KMS-11 (cell line): Measurements from ENCODE around the gene GPX2.
A peak's percentile ranks its signal among the peaks of the same experiment; 100 is the strongest.

Experiments
- H2AFZ ChIP-seq: fragments of 200-600 bp; sonication (generic); 2 replicates; pipeline ENCODE4 v1.6.1; 2016; ENCODE audit warnings: antibody characterized with exemption, mixed run types, low read depth
- H3K27ac ChIP-seq: fragments of 200-600 bp; sonication (generic); 2 replicates; pipeline ENCODE4 v1.6.1; 2016; ENCODE audit warnings: mild to moderate bottlenecking, mixed run types
- H3K27me3 ChIP-seq: fragments of 200-600 bp; sonication (generic); 2 replicates; pipeline ENCODE4 v1.6.1; 2017; ENCODE audit warnings: mild to moderate bottlenecking, low read depth, mixed run types, moderate library complexity; ENCODE audit not compliant: insufficient read depth
- H3K36me3 ChIP-seq: fragments of 200-600 bp; sonication (generic); 2 replicates; pipeline ENCODE4 v1.6.1; 2017; ENCODE audit warnings: mild to moderate bottlenecking, mixed run types; ENCODE audit not compliant: insufficient read depth
- H3K4me1 ChIP-seq: fragments of 200-600 bp; sonication (generic); 2 replicates; pipeline ENCODE4 v1.6.1; 2016; ENCODE audit warnings: mild to moderate bottlenecking, low read depth, mixed run types; ENCODE audit not compliant: poor library complexity, severe bottlenecking
- H3K4me2 ChIP-seq: fragments of 200-600 bp; sonication (generic); 2 replicates; pipeline ENCODE4 v1.7.0; 2016; ENCODE audit warnings: mild to moderate bottlenecking, mixed run types
- H3K4me3 ChIP-seq: fragments of 200-600 bp; sonication (generic); IDR thresholded peaks from 2 replicates; pipeline ENCODE4 v1.6.1; 2017; ENCODE audit warnings: low read depth, low read length, mixed read lengths; ENCODE audit not compliant: insufficient read depth
- H3K79me2 ChIP-seq: fragments of 200-600 bp; sonication (generic); 2 replicates; pipeline ENCODE4 v1.6.1; 2016; ENCODE audit warnings: low read depth, mixed run types; ENCODE audit not compliant: insufficient read depth
- H3K9ac ChIP-seq: fragments of 200-600 bp; sonication (generic); 2 replicates; pipeline ENCODE4 v1.6.1; 2016; ENCODE audit warnings: mild to moderate bottlenecking, mixed run types
- H4K20me1 ChIP-seq: fragments of 200-600 bp; sonication (generic); 2 replicates; pipeline ENCODE4 v1.6.1; 2016; ENCODE audit warnings: mild to moderate bottlenecking, mixed run types; ENCODE audit not compliant: insufficient read depth
- TF ChIP-seq, protein P1 (sequence below): fragments of 200-600 bp; sonication (generic); conservative IDR thresholded peaks from 2 replicates; pipeline ENCODE4 v1.6.1; 2017; ENCODE audit warnings: low read depth, mild to moderate bottlenecking, antibody characterized with exemption, low read length, moderate library complexity, mixed read lengths

Gene GPX2

DNA sequence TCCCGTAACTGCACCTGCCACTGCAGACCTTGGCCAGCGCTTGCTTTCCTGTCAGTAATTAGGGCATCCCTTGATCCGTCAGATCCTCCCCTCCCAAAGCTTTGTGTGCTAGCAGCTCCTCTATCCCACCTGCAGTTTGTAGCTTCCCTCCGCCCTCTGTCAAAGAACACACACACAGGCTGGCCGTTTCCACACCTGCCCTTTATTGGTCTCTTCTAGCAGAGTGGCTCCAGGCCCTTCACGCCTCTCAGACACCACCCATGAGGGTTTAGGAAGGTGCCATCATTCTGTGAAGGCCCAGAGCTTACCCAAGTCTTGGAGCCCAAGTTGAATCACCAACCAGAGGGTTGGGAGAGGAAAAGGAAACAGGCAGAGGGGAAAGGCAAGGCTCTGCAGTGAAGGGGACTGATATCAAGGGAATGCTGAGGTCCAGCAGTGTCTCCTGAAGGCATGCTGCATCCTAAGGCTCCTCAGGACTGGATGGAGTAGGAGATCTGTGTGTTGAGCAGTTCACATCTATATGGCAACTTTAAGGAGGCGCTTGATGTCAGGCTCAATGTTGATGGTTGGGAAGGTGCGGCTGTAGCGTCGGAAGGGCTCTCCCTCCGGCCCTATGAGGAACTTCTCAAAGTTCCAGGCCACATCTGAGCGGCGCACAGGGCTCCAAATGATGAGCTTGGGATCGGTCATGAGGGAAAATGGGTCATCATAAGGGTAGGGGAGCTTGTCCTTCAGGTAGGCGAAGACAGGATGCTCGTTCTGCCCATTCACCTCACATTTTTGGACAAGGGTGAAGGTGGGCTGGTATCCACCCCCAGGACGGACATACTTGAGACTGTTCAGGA is 3.4 kb downstream of the GPX2 start:
- Histone ChIP-seq H4K20me1 (no peaks in the 10 kb centered on the region), H3K79me2 (0 out of 2 replicates have a peak, but pooled peaks cover 6% of the 10 kb centered on the region), H2AFZ (no peak overlapping the region), H3K4me1 (peaks cover 49% of the 10 kb centered on the region), H3K36me3 (no peaks in the 10 kb centered on the region), H3K4me2 (no peak overlapping the region), H3K9ac (no peak overlapping the region), H3K27ac (no peak overlapping the region), H3K27me3 (no peaks in the 10 kb centered on the region), H3K4me3 (no peak overlapping the region)
- TF ChIP-seq, protein P1, sequence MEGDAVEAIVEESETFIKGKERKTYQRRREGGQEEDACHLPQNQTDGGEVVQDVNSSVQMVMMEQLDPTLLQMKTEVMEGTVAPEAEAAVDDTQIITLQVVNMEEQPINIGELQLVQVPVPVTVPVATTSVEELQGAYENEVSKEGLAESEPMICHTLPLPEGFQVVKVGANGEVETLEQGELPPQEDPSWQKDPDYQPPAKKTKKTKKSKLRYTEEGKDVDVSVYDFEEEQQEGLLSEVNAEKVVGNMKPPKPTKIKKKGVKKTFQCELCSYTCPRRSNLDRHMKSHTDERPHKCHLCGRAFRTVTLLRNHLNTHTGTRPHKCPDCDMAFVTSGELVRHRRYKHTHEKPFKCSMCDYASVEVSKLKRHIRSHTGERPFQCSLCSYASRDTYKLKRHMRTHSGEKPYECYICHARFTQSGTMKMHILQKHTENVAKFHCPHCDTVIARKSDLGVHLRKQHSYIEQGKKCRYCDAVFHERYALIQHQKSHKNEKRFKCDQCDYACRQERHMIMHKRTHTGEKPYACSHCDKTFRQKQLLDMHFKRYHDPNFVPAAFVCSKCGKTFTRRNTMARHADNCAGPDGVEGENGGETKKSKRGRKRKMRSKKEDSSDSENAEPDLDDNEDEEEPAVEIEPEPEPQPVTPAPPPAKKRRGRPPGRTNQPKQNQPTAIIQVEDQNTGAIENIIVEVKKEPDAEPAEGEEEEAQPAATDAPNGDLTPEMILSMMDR = no peak

DNA sequence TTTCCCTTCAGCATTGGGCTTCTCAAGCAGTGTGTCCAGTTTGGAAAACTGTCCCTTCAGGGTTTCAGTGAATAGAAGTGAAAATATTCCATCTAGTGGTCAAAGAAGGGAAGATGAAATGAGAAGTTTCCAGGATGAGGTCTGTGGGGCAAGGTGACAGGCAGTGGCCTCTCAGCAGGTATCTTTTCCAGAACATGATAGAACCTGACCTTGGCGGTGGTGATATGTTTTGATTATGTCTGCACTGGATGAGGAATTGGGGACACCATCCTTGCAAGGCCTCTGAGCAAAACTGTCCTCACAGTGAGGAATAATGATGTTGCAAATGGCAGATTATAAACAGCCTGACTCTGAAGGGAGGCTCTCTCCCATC is 4.7 kb downstream of the GPX2 start:
- Histone ChIP-seq H3K79me2 (0 out of 2 replicates have a peak, but pooled peaks cover 6% of the 10 kb centered on the region), H3K36me3 (no peaks in the 10 kb centered on the region), H4K20me1 (no peaks in the 10 kb centered on the region), H3K4me2 (peak overlapping the region; percentile 31), H3K9ac (no peak overlapping the region), H2AFZ (no peak overlapping the region), H3K27ac (peak overlapping the region; percentile 18; the same call in 1 of the 2 replicates), H3K4me3 (no peak overlapping the region), H3K4me1 (peaks cover 57% of the 10 kb centered on the region), H3K27me3 (no peaks in the 10 kb centered on the region)
- TF ChIP-seq, protein P1 = no peak

DNA sequence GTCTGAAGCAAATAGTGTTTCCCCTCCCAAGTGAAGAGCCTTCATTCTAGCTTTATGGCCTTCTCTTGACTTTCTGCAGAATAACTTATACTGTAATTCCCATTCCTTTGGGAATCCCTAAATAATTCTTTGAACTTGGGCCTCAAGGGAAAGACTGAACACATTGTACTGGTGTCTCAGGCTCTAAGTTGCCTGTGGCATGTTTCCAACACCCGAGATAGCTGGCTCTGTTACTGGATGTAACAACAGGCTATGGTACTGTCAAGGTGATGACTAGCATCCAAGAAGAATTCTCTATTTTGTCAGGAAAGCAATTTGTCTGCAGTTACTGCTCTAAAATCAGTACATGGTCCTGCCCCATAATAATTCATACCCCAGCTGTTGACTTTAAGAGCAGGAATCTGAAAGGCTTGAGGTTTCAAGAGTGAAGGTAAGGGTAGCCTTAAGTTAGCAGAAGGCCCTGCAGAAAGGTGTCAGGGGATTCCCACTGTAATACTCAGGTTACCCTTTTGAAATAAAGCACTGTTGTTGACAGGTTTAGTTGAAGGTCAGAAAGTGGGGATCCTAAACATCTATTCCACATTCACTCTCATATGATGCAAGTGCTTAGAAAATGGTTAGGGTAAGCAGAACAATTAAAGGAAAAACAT is 5.2 kb downstream of the GPX2 start:
- Histone ChIP-seq H3K27me3 (no peaks in the 10 kb centered on the region), H3K36me3 (no peaks in the 10 kb centered on the region), H2AFZ (no peak overlapping the region), H3K9ac (no peak overlapping the region), H3K4me1 (peaks cover 62% of the 10 kb centered on the region), H3K27ac (peak overlapping the region; percentile 18; the same call in 1 of the 2 replicates), H3K4me2 (peak overlapping the region; percentile 31), H3K4me3 (no peak overlapping the region), H3K79me2 (0 out of 2 replicates have a peak, but pooled peaks cover 6% of the 10 kb centered on the region), H4K20me1 (no peaks in the 10 kb centered on the region)
- TF ChIP-seq, protein P1 = no peak

GRCh38 chr14:64935508-64935907 is 7.0 kb downstream of the GPX2 start:
- H3K27ac ChIP-seq = peak overlapping the region; percentile 39; the same call in 1 of the 2 replicates
- TF ChIP-seq, protein P1 = no peak
- no peak overlapping the region for H3K4me3 ChIP-seq
- peak overlapping the region; percentile 31 for H3K4me2 ChIP-seq
- H3K27me3 ChIP-seq = no peaks in the 10 kb centered on the region
- H3K36me3 ChIP-seq = no peaks in the 10 kb centered on the region
- no peak overlapping the region for H2AFZ ChIP-seq
- H4K20me1 ChIP-seq = no peaks in the 10 kb centered on the region
- H3K79me2 ChIP-seq = 0 out of 2 replicates have a peak, but pooled peaks cover 6% of the 10 kb centered on the region
- H3K9ac ChIP-seq = no peak overlapping the region; the same call in 1 of the 2 replicates
- peaks cover 80% of the 10 kb centered on the region for H3K4me1 ChIP-seq
